Suprapubic skin (tissue), 4 donors: Measurements from ENCODE around the gene MAP4. TPM values are rescaled to one million over a fixed set of nuclear protein-coding genes. Genes with fewer than 3 reads are reported as not detected.

ENCODE experiments used
- DNase-seq, 2 donors: peaks; one replicate each; pipeline ENCODE4 v3.0.0-alpha.2; 2019; ENCODE audit warnings: low spot score in 2 of 2
- H3K27ac ChIP-seq: fragments of 200-600 bp; sonication (generic); one replicate; pipeline ENCODE4 v1.5.1; 2019
- H3K27me3 ChIP-seq: fragments of 200-600 bp; sonication (generic); one replicate; pipeline ENCODE4 v1.5.1; 2019
- H3K36me3 ChIP-seq: fragments of 200-600 bp; sonication (generic); one replicate; pipeline ENCODE4 v1.5.1; 2019
- H3K4me1 ChIP-seq: fragments of 200-600 bp; sonication (generic); one replicate; pipeline ENCODE4 v1.5.1; 2019
- H3K4me3 ChIP-seq: fragments of 200-600 bp; sonication (generic); one replicate; pipeline ENCODE4 v1.5.1; 2019; ENCODE audit warnings: mild to moderate bottlenecking
- H3K9me3 ChIP-seq: fragments of 200-600 bp; sonication (generic); one replicate; pipeline ENCODE4 v1.5.1; 2019
- EP300 ChIP-seq: sonication (generic); formaldehyde crosslinking; IDR thresholded peaks from one replicate; pipeline ENCODE4 v1.6.1; 2017; ENCODE audit warnings: antibody characterized with exemption
- POLR2A ChIP-seq, 2 donors: fragments of 450-650 bp; IDR thresholded peaks; one replicate each; pipeline ENCODE4 v1.6.1; 2017; ENCODE audit warnings: antibody characterized with exemption in 2 of 2, mild to moderate bottlenecking in 2 of 2, moderate library complexity in 2 of 2
- POLR2AphosphoS5 ChIP-seq, 3 donors: sonication (generic); formaldehyde crosslinking; IDR thresholded peaks; one replicate each; pipeline ENCODE4 v1.6.1; 2017; ENCODE audit warnings: antibody characterized with exemption in 3 of 3
- whole genome bisulfite sequencing: methylation state at CpG from one replicate; pipeline ENCODE4 v1.1.5; 2018; 5-methylcytosine and 5-hydroxymethylcytosine counted together
- total RNA-seq, 4 donors: library from RNA; depleted of rRNA; stranded (reverse); fragments of >200 nt; gene quantifications; one replicate each; pipeline ENCODE4 v1.1.0, GENCODE V29; 2016
- TF ChIP-seq, protein P1 (sequence below), 2 donors: fragments of 200-600 bp in 1 of 2; fragments of 450-650 bp in 1 of 2; sonication (generic) in 1 of 2; IDR thresholded peaks; one replicate each; pipeline ENCODE4 v1.5.1; 2016 to 2019; ENCODE audit warnings: antibody characterized with exemption in 2 of 2, mild to moderate bottlenecking in 1 of 2, moderate library complexity in 1 of 2

Gene MAP4
- total RNA-seq, 4 donors from 2014 or later: 132 to 162 (median 144) TPM

DNA sequence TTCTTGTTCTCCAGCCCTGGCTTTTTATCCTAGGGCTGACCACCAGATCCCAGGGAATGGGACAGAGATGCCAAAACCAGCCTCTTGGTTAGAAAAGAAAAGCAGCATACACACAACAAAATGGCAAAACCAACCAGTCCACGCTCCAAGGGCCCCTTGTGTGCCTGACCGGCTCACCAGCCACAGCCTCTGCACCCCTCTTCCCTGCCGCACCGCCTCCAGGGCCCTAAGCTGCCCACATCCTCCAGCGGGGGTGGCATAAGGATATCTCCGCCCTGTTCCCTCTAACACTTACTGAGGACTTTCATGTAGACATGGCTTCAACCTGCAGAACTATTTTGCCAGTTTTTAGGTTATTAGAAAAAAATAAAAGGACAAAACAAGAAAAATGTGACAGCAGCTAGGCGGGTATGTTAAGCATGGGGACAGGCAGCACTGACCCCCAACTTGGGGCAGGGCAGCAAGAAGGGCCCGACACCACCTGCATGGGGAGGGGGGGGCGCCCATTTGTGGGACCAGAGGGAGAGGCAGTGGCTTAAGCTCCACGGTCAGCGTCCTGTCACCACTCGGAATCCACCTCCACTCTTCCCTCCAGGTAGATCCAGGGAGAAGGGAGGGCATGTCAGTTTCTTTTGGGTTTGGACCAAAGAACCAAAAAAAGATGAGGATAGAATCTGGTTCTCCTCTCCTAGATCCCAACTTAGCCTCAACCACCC, 164.2 kb downstream of the MAP4 start:
- DNase-seq: no peak
- H3K36me3 ChIP-seq: peaks cover 100% of the 10 kb centered on the region
- no peaks in the 10 kb centered on the region for H3K9me3 ChIP-seq
- H3K27me3 ChIP-seq: no peaks in the 10 kb centered on the region
- H3K27ac ChIP-seq: no peak overlapping the region
- no peak overlapping the region for H3K4me3 ChIP-seq
- WGBS: 87% methylated on average over 12 of the region's 12 CpGs
- H3K4me1 ChIP-seq: no peaks in the 10 kb centered on the region
- no peak for TF ChIP-seq EP300
- TF ChIP-seq POLR2A (IDR thresholded peaks at IDR 0.05): no peak

DNA sequence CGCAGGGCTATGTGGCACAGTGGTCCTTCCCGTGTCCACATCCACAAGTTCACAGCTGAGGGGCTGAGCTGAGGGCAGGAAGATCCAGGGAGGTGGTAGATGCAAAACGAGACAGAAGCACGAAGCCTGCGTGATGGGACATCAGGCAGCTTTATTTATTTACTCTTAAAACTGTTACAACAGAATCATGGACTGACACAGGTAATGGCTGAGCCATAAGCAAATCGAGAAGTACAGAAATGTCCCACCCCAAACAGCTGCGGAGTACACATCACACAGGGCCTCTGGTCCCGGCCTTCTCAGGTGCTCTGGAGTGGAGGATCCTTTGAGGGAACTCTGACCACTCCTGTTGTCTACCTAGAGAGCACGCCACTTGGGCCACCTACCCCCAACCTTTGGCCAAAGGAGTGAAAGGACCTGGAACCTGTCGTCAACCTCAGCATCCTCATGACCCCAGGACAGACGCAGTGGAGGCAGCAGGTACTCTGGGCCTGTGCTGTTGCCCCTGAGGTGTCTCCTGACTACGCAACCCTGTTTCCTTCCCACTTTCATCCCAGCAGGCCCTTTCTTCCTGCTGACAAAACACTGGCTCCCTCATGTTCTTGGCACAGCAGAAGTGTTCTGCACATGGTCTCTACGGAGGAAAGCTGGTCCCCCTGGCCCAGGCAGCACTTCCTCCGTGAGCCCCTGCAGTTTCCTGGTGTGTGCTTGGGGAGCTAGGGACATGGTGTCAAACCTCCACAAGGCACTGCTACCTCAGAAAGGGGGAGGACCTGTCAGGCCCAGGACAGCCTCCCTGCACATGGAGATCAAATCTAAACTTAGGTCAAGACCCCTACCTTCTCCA, 165.4 kb downstream of the MAP4 start:
- TF ChIP-seq, protein P1, sequence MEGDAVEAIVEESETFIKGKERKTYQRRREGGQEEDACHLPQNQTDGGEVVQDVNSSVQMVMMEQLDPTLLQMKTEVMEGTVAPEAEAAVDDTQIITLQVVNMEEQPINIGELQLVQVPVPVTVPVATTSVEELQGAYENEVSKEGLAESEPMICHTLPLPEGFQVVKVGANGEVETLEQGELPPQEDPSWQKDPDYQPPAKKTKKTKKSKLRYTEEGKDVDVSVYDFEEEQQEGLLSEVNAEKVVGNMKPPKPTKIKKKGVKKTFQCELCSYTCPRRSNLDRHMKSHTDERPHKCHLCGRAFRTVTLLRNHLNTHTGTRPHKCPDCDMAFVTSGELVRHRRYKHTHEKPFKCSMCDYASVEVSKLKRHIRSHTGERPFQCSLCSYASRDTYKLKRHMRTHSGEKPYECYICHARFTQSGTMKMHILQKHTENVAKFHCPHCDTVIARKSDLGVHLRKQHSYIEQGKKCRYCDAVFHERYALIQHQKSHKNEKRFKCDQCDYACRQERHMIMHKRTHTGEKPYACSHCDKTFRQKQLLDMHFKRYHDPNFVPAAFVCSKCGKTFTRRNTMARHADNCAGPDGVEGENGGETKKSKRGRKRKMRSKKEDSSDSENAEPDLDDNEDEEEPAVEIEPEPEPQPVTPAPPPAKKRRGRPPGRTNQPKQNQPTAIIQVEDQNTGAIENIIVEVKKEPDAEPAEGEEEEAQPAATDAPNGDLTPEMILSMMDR (IDR thresholded peaks at IDR 0.05): no peak
- TF ChIP-seq POLR2AphosphoS5 (IDR thresholded peaks at IDR 0.05): no peak
- Histone ChIP-seq H3K4me1 (no peaks in the 10 kb centered on the region), H3K36me3 (peaks cover 100% of the 10 kb centered on the region), H3K9me3 (no peaks in the 10 kb centered on the region), H3K4me3 (no peak overlapping the region), H3K27me3 (no peaks in the 10 kb centered on the region), H3K27ac (no peak overlapping the region)
- no peak for DNase-seq
- 77% methylated on average over 13 of the region's 14 CpGs for WGBS

DNA sequence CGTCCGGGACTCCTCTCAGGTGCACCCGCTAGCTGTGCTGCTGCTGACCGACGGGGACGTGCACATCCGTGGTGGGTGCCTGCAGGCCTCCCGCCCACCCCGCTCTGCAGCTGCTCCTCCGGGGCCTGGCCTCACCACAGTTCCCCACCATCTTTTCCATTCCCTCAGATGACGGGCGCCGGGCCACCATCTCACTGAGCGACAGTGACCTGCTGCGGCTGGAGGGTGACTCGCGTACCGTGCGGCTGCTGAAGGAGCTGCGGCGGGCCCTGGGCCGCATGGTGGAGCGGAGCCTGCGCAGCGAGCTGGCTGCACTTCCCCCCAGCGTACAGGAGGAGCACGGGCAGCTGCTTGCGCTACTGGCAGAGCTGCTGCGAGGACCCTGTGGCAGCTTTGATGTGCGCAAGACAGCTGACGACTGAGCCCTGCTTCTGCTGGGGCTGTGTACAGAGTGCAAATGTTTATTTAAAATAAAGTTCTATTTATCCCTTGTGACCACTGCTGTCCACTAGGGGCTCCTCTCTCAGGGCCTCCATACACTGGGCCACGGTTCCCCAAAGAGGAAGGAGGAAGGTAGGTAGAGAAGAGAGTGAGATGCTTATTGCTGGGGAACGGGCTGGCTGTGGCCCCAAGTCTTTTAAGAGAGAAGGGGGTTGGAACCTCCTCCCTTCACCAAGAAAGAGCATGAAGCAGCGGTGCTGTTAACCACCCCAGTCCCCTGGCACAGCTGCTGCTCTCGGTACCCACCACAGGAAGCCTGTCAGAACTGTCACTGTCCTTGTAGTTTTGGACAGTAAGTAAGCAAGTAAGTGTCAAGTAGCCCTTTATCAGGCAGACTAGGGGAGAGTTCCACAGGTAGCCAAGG, 166.3 kb downstream of the MAP4 start:
- no peak for TF ChIP-seq EP300
- no peak for TF ChIP-seq POLR2A (IDR thresholded peaks at IDR 0.05)
- TF ChIP-seq, protein P1 (IDR thresholded peaks at IDR 0.05): peak in 1 of 2 donors; percentile 22
- no peak for TF ChIP-seq POLR2AphosphoS5 (IDR thresholded peaks at IDR 0.05)
- no peak for DNase-seq
- Histone ChIP-seq H3K36me3 (peaks cover 100% of the 10 kb centered on the region), H3K4me3 (no peak overlapping the region), H3K27me3 (no peaks in the 10 kb centered on the region), H3K4me1 (no peaks in the 10 kb centered on the region), H3K9me3 (no peaks in the 10 kb centered on the region), H3K27ac (no peak overlapping the region)
- WGBS: 94% methylated on average over 26 of the region's 35 CpGs

DNA sequence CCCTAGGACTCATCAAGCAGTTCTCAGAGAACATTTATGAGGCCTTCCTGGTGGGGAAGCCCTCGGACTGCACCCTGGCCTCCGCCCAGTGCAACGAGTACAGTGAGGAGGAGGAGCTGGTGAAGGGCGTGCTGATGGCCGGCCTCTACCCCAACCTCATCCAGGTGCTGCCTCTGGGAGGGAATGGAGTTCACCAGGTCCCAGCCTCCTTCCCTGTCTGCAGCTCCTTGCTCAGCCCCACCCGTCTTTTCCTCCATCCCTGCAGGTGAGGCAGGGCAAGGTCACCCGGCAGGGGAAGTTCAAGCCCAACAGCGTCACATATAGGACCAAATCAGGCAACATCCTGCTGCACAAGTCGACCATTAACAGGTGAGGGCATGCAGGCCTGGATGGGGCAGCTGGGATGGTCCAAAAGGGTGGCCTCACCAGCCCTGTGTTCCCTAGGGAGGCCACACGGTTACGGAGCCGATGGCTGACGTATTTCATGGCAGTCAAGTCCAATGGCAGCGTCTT, 167.0 kb downstream of the MAP4 start:
- 90% methylated on average over 7 of the region's 14 CpGs for WGBS
- Histone ChIP-seq H3K36me3 (peaks cover 100% of the 10 kb centered on the region), H3K4me1 (no peaks in the 10 kb centered on the region), H3K27me3 (no peaks in the 10 kb centered on the region), H3K4me3 (no peak overlapping the region), H3K27ac (no peak overlapping the region), H3K9me3 (no peaks in the 10 kb centered on the region)
- no peak for DNase-seq
- TF ChIP-seq POLR2AphosphoS5 (IDR thresholded peaks at IDR 0.05): no peak
- no peak for TF ChIP-seq EP300
- TF ChIP-seq, protein P1 (IDR thresholded peaks at IDR 0.05): no peak
- no peak for TF ChIP-seq POLR2A (IDR thresholded peaks at IDR 0.05)

DNA sequence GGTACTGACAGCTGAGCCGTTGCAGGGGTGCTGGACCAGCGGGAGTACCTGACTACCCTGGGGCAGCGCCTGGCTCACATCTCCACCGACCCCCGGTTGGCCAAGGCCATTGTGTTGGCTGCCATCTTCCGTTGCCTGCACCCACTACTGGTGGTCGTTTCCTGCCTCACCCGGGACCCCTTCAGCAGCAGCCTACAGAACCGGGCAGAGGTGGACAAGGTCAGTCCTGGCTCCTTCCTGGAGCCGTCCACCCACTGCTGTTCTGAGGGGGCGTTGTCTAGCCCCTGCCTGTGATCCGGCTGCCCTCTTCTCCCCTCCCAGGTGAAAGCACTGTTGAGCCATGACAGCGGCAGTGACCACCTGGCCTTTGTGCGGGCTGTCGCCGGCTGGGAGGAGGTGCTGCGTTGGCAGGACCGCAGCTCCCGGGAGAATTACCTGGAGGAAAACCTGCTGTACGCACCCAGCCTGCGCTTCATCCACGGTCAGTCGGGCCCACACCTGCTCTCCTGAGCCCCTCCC, 167.6 kb downstream of the MAP4 start:
- no peaks in the 10 kb centered on the region for H3K4me1 ChIP-seq

More for the DNA sequence above, 167.6 kb downstream of the MAP4 start:
- TF ChIP-seq, protein P1 (IDR thresholded peaks at IDR 0.05): no peak
- TF ChIP-seq POLR2A (IDR thresholded peaks at IDR 0.05) (no peak), EP300 (no peak), POLR2AphosphoS5 (IDR thresholded peaks at IDR 0.05) (no peak)
- no peak for DNase-seq
- no peak overlapping the region for H3K27ac ChIP-seq
- 93% methylated on average over 14 of the region's 23 CpGs for WGBS
- H3K27me3 ChIP-seq: no peaks in the 10 kb centered on the region
- peaks cover 100% of the 10 kb centered on the region for H3K36me3 ChIP-seq
- H3K9me3 ChIP-seq: no peaks in the 10 kb centered on the region
- no peak overlapping the region for H3K4me3 ChIP-seq
